Gastrocnemius medialis (tissue), 4 donors: ENCODE data around the gene LRRC4C. TPM values are rescaled to one million over a fixed set of nuclear protein-coding genes. Genes with fewer than 3 reads are reported as not detected.

ENCODE experiments used
- ATAC-seq, 2 donors: fragments of 150-250 bp; one replicate each; pipeline ENCODE4 v1.9.1; 2016
- DNase-seq, 2 donors: peaks; one replicate each; pipeline ENCODE4 v3.0.0-alpha.2; 2019
- H3K27ac ChIP-seq, 4 donors: fragments of 200-600 bp; sonication (generic); 1 replicate in 1 of 4; 2 replicates in 3 of 4; pipeline ENCODE4 v1.5.1; 2016 to 2018; ENCODE audit warnings: mild to moderate bottlenecking in 2 of 4, moderate library complexity in 1 of 4
- H3K27me3 ChIP-seq, 3 donors: fragments of 200-600 bp; sonication (generic) in 2 of 3; 1 replicate in 1 of 3; 2 replicates in 2 of 3; pipeline versions ENCODE4 v1.5.1 to v1.6.0; 2016 to 2019; ENCODE audit warnings: mild to moderate bottlenecking in 1 of 3, moderate library complexity in 1 of 3
- H3K36me3 ChIP-seq, 2 donors: fragments of 200-600 bp; sonication (generic) in 1 of 2; one replicate each; pipeline ENCODE4 v1.5.1; 2017 to 2018
- H3K4me1 ChIP-seq, 2 donors: fragments of 200-600 bp; sonication (generic) in 1 of 2; one replicate each; pipeline ENCODE4 v1.5.1; 2016 to 2017; ENCODE audit warnings: mild to moderate bottlenecking in 2 of 2
- H3K4me3 ChIP-seq, 4 donors: fragments of 200-600 bp; sonication (generic) in 3 of 4; 1 replicate in 1 of 4; 2 replicates in 3 of 4; pipeline ENCODE4 v1.5.1; 2016 to 2019; ENCODE audit warnings: mild to moderate bottlenecking in 2 of 4
- H3K9me3 ChIP-seq, 3 donors: fragments of 200-600 bp; sonication (generic) in 2 of 3; 1 replicate in 1 of 3; 2 replicates in 2 of 3; pipeline ENCODE4 v1.5.1; 2016 to 2019
- CTCF ChIP-seq, 5 experiments: fragments of 450-650 bp in 3 of 5; fragments of 200-600 bp in 2 of 5; sonication (generic) in 2 of 5; IDR thresholded peaks in 4 of 5; conservative IDR thresholded peaks in 1 of 5; 1 replicate in 4 of 5; 2 replicates in 1 of 5; pipeline ENCODE4 v1.5.1; 2016 to 2019; ENCODE audit warnings: antibody characterized with exemption in 5 of 5, mild to moderate bottlenecking in 3 of 5, moderate library complexity in 3 of 5
- POLR2A ChIP-seq, 2 donors: fragments of 450-650 bp; IDR thresholded peaks; one replicate each; pipeline ENCODE4 v1.6.1; 2017; ENCODE audit warnings: antibody characterized with exemption in 2 of 2, mild to moderate bottlenecking in 2 of 2, moderate library complexity in 2 of 2
- in situ Hi-C, 4 donors: fragments of 200-750 bp; cut with MboI; loops; one replicate each; pipeline versions ENCODE4 v1.15.0 to v1.8.0; 2017; ENCODE audit warnings: low sequenced_read_pairs in 4 of 4
- intact Hi-C: fragments of 100-400 bp; cut with DNase I; formaldehyde crosslinking; loops from one replicate; pipeline ENCODE4 v1.15.1; 2023; ENCODE audit warnings: low total_unique reads
- total RNA-seq, 4 donors: library from RNA; depleted of rRNA; stranded (reverse); fragments of >200 nt; gene quantifications; one replicate each; pipeline versions ENCODE4 v1.1.0 to v1.2.3, GENCODE V29; 2016

Gene LRRC4C
- total RNA-seq, 4 donors from 2014 or later: 0.15 to 0.59 (median 0.24) TPM; not detected in 1

GRCh38 chr11:41146326-41146725 is 313.1 kb downstream of the LRRC4C start:
- Histone ChIP-seq H3K9me3 (no peaks in the 10 kb centered on the region), H3K27ac (no peak overlapping the region), H3K36me3 (no peaks in the 10 kb centered on the region), H3K4me1 (no peaks in the 10 kb centered on the region), H3K27me3 (no peaks in the 10 kb centered on the region), H3K4me3 (no peak overlapping the region)
- no peak for ATAC-seq
- TF ChIP-seq CTCF (IDR thresholded peaks at IDR 0.05 in 4 of 5, conservative IDR thresholded peaks at IDR 0.05 in 1 of 5) (no peak), POLR2A (IDR thresholded peaks at IDR 0.05) (no peak)
- intact Hi-C loops: no loop called here
- no peak for DNase-seq
- in situ Hi-C loops: no loop called here

GRCh38 chr11:41145420-41145819 is 314.0 kb downstream of the LRRC4C start:
- no peaks in the 10 kb centered on the region for H3K9me3 ChIP-seq
- H3K27ac ChIP-seq: no peak overlapping the region
- H3K4me1 ChIP-seq: no peaks in the 10 kb centered on the region
- in situ Hi-C loops: no loop called here
- H3K36me3 ChIP-seq: no peaks in the 10 kb centered on the region
- intact Hi-C loops: no loop called here
- H3K27me3 ChIP-seq: no peaks in the 10 kb centered on the region
- no peak overlapping the region for H3K4me3 ChIP-seq
- DNase-seq (no peak), ATAC-seq (no peak)
- TF ChIP-seq POLR2A (IDR thresholded peaks at IDR 0.05): no peak

- Histone ChIP-seq H3K4me1 (no peaks in the 10 kb centered on the region), H3K36me3 (no peaks in the 10 kb centered on the region), H3K4me3 (no peak overlapping the region), H3K27ac (no peak overlapping the region), H3K9me3 (no peaks in the 10 kb centered on the region), H3K27me3 (no peaks in the 10 kb centered on the region)
- DNase-seq (no peak), ATAC-seq (no peak)
- intact Hi-C loops (no loop called here), in situ Hi-C loops (no loop called here)
- TF ChIP-seq POLR2A (IDR thresholded peaks at IDR 0.05) (no peak), CTCF (IDR thresholded peaks at IDR 0.05 in 4 of 5, conservative IDR thresholded peaks at IDR 0.05 in 1 of 5) (no peak)
These were observed 324.5 kb downstream of the LRRC4C start for GRCh38 chr11:41134971-41135370.

GRCh38 chr11:41133023-41133422 is 326.4 kb downstream of the LRRC4C start:
- no peak overlapping the region for H3K27ac ChIP-seq
- no peaks in the 10 kb centered on the region for H3K9me3 ChIP-seq
- ATAC-seq (no peak), DNase-seq (no peak)
- intact Hi-C loops: no loop called here
- no peak for TF ChIP-seq CTCF (IDR thresholded peaks at IDR 0.05 in 4 of 5, conservative IDR thresholded peaks at IDR 0.05 in 1 of 5)
- TF ChIP-seq POLR2A (IDR thresholded peaks at IDR 0.05): no peak
- H3K36me3 ChIP-seq: no peaks in the 10 kb centered on the region
- in situ Hi-C loops: no loop called here
- H3K4me1 ChIP-seq: no peaks in the 10 kb centered on the region
- no peak overlapping the region for H3K4me3 ChIP-seq
- no peaks in the 10 kb centered on the region for H3K27me3 ChIP-seq

GRCh38 chr11:41121600-41121999 is 337.9 kb downstream of the LRRC4C start:
- intact Hi-C loops: no loop called here
- no peak for TF ChIP-seq POLR2A (IDR thresholded peaks at IDR 0.05)
- TF ChIP-seq CTCF (IDR thresholded peaks at IDR 0.05 in 4 of 5, conservative IDR thresholded peaks at IDR 0.05 in 1 of 5): no peak
- no peak overlapping the region for H3K27ac ChIP-seq
- H3K27me3 ChIP-seq: no peaks in the 10 kb centered on the region
- DNase-seq (no peak), ATAC-seq (no peak)
- H3K4me1 ChIP-seq: no peaks in the 10 kb centered on the region
- H3K9me3 ChIP-seq: no peaks in the 10 kb centered on the region
- in situ Hi-C loops: no loop called here
- no peak overlapping the region for H3K4me3 ChIP-seq
- no peaks in the 10 kb centered on the region for H3K36me3 ChIP-seq
